Measurements from ENCODE around the gene DAB1.

The DAB1 gene

DNA sequence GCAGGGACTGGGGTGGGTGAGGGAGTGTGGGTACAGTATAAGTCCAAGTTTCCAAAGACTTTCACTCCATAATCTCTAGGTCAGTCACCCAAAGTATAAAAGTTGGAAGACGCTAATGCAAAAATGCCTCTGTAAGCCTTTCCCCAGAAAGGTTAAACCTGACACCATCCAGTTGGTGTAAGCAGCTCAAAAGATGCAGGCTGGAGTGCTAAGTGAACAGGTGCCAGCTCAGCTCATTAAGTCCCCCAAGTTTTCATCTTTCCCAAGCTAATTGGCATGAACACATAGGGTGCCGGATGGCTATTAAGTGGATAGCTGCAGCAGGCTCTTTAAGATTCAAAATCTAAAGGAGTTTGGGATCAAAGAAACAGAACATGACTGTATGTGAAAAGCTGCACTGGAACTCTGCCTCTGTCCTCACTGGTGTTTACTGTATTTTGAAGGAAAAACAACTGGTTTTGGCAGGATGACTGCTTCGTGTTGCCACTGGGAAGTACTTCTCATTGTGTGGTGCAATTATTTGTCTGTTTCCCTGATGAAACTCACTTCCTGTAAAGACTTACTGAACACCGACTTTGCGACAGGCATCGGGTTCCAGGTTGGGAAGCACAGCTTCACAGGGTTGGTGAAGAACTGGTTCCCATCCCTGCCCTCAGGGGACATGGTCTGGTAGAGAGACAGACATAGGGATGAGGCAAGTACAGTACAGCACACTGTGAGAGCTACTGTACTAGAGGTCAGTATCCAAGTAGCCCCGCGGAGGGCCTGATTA is 152.7 kb downstream of the DAB1 start:
- H3K4me3 ChIP-seq (ENCODE audit: low read depth, low read length) = no peak overlapping the region
- no peak overlapping the region for H3K27ac ChIP-seq (ENCODE audit: extremely low read depth, low read depth, low read length)
- ChIA-PET POLR2A (no interaction called here), CTCF (interaction anchor here (0.6 kb wide), 1 partner anchor 88 kb away, joined by 3 read pairs; no protein-coding TSS in a partner anchor)
- H3K9me3 ChIP-seq (ENCODE audit: control insufficient read depth, insufficient read depth, low read depth, low read length) = no peaks in the 10 kb centered on the region
- TF ChIP-seq ZBTB7A (tag by site-specific recombination; IDR thresholded peaks at IDR 0.05; ENCODE audit: low read depth) (no peak), ZNF555 (tag by site-specific recombination; conservative IDR thresholded peaks at IDR 0.05) (no peak), YY1 (tag by site-specific recombination; IDR thresholded peaks at IDR 0.05) (no peak), ZNF169 (tag by site-specific recombination; IDR thresholded peaks at IDR 0.05) (no peak), ZNF785 (tag by site-specific recombination; IDR thresholded peaks at IDR 0.05) (no peak), ZNF664 (tag by site-specific recombination; IDR thresholded peaks at IDR 0.05) (no peak), ZNF112 (tag by site-specific recombination; IDR thresholded peaks at IDR 0.05) (no peak), ZNF10 (tag by site-specific recombination; IDR thresholded peaks at IDR 0.05) (no peak), KLF10 (tag by site-specific recombination; IDR thresholded peaks at IDR 0.05) (no peak), KLF1 (tag by site-specific recombination; IDR thresholded peaks at IDR 0.05) (no peak), SALL2 (tag by site-specific recombination; IDR thresholded peaks at IDR 0.05; ENCODE audit: borderline replicate concordance) (no peak), FEZF1 (tag by site-specific recombination; IDR thresholded peaks at IDR 0.05) (no peak), ZNF837 (tag by site-specific recombination; IDR thresholded peaks at IDR 0.05) (no peak), ZBTB1 (tag by site-specific recombination; IDR thresholded peaks at IDR 0.05) (no peak), ZNF571 (tag by site-specific recombination; IDR thresholded peaks at IDR 0.05) (no peak), KLF8 (tag by site-specific recombination; IDR thresholded peaks at IDR 0.05) (no peak)
- no peaks in the 10 kb centered on the region for H3K36me3 ChIP-seq (ENCODE audit: control insufficient read depth in 2 of 2, insufficient read depth in 1 of 2, low read length in 2 of 2)
- no peaks in the 10 kb centered on the region for H3K4me1 ChIP-seq (ENCODE audit: control insufficient read depth, insufficient read depth, low read length)

DNA sequence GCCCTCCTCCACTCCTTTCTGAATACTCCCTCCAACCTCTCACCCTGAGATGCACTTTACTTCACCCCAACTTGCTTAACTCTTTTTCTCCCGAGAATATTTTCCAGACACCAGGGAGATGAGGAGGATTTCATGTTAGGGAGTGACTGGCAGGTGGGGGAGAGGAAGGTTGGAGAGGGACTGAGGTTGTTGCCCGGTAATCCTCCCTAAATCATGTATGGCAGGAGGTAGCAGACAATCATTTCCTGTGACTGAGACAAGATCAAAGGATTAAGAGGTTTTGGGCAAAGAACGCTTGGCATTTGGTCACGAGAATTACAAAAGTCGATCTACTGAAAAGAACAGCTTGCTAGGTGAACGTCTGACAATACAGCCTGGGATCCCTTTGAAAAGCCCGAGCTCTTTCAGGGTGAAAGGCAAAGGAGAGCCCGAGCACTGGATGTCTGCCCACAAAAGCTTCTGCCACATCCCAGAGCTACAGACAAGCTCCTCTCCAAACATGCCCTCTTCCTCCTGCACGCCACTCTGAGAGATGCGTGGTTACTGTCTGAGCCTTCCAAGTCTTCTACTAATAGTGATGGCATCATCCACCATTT is 154.1 kb downstream of the DAB1 start:
- POLR2A ChIA-PET = no interaction called here
- Histone ChIP-seq H3K27ac (ENCODE audit: extremely low read depth, low read depth, low read length) (no peak overlapping the region), H3K36me3 (ENCODE audit: control insufficient read depth in 2 of 2, insufficient read depth in 1 of 2, low read length in 2 of 2) (no peaks in the 10 kb centered on the region), H3K4me3 (ENCODE audit: low read depth, low read length) (no peak overlapping the region), H3K9me3 (ENCODE audit: control insufficient read depth, insufficient read depth, low read depth, low read length) (no peaks in the 10 kb centered on the region), H3K4me1 (ENCODE audit: control insufficient read depth, insufficient read depth, low read length) (no peaks in the 10 kb centered on the region)
- TF ChIP-seq GLI4 (tag by site-specific recombination; IDR thresholded peaks at IDR 0.05) (no peak), SALL2 (tag by site-specific recombination; IDR thresholded peaks at IDR 0.05; ENCODE audit: borderline replicate concordance) (no peak), ZNF610 (tag by site-specific recombination; IDR thresholded peaks at IDR 0.05; ENCODE audit: borderline replicate concordance) (no peak), ZNF629 (tag by site-specific recombination; IDR thresholded peaks at IDR 0.05) (no peak), ZNF366 (tag by site-specific recombination; conservative IDR thresholded peaks at IDR 0.05) (no peak), ZNF19 (tag by site-specific recombination; IDR thresholded peaks at IDR 0.05; ENCODE audit: low read depth) (no peak)
- TF ChIP-seq, protein P1, sequence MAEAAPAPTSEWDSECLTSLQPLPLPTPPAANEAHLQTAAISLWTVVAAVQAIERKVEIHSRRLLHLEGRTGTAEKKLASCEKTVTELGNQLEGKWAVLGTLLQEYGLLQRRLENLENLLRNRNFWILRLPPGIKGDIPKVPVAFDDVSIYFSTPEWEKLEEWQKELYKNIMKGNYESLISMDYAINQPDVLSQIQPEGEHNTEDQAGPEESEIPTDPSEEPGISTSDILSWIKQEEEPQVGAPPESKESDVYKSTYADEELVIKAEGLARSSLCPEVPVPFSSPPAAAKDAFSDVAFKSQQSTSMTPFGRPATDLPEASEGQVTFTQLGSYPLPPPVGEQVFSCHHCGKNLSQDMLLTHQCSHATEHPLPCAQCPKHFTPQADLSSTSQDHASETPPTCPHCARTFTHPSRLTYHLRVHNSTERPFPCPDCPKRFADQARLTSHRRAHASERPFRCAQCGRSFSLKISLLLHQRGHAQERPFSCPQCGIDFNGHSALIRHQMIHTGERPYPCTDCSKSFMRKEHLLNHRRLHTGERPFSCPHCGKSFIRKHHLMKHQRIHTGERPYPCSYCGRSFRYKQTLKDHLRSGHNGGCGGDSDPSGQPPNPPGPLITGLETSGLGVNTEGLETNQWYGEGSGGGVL (tag by site-specific recombination; IDR thresholded peaks at IDR 0.05) = no peak
- TF ChIP-seq, protein P2, sequence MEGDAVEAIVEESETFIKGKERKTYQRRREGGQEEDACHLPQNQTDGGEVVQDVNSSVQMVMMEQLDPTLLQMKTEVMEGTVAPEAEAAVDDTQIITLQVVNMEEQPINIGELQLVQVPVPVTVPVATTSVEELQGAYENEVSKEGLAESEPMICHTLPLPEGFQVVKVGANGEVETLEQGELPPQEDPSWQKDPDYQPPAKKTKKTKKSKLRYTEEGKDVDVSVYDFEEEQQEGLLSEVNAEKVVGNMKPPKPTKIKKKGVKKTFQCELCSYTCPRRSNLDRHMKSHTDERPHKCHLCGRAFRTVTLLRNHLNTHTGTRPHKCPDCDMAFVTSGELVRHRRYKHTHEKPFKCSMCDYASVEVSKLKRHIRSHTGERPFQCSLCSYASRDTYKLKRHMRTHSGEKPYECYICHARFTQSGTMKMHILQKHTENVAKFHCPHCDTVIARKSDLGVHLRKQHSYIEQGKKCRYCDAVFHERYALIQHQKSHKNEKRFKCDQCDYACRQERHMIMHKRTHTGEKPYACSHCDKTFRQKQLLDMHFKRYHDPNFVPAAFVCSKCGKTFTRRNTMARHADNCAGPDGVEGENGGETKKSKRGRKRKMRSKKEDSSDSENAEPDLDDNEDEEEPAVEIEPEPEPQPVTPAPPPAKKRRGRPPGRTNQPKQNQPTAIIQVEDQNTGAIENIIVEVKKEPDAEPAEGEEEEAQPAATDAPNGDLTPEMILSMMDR (tag by site-specific recombination; IDR thresholded peaks at IDR 0.05) = no peak
- CTCF ChIA-PET = interaction anchor here (0.6 kb wide), 1 partner anchor 511 kb away, joined by 3 read pairs; no protein-coding TSS in a partner anchor
